GM18870 (cell line): ENCODE measurements around the gene ZBP1.
"Not testable (repeated sequence)": the region's sequence is repeated elsewhere in the genome, so short reads cannot be mapped to it uniquely, and the experiment has no call there.

ENCODE experiments used
- ATAC-seq: cut with Tn5 transposase; IDR thresholded peaks from one replicate; pipeline ENCODE4 v1.9.1; 2021; ENCODE audit warnings: moderate library complexity; ENCODE audit not compliant: unreplicated experiment

ZBP1 gene

GRCh38 chr20:57647933-57648785 lies 27.9 kb upstream of the ZBP1 start:
- no peak for ATAC-seq

- no peak for ATAC-seq
Measured at GRCh38 chr20:57647006-57647932, 27.0 kb upstream of the ZBP1 start.

GRCh38 chr20:57638895-57639236 lies 18.6 kb upstream of the ZBP1 start:
- no peak for ATAC-seq

- no peak for ATAC-seq
Measured at GRCh38 chr20:57638173-57638894, 18.1 kb upstream of the ZBP1 start.

- no peak for ATAC-seq
Measured at GRCh38 chr20:57633945-57634491, 13.8 kb upstream of the ZBP1 start.

GRCh38 chr20:57632286-57632685 lies 12.1 kb upstream of the ZBP1 start:
- ATAC-seq = no peak

- ATAC-seq = no peak
Measured at GRCh38 chr20:57630061-57630460, 9.8 kb upstream of the ZBP1 start.

GRCh38 chr20:57629491-57629901 lies 9.3 kb upstream of the ZBP1 start:
- not testable (repeated sequence) for ATAC-seq

- not testable (repeated sequence) for ATAC-seq
Measured at GRCh38 chr20:57628962-57629308, 8.7 kb upstream of the ZBP1 start.

GRCh38 chr20:57628047-57628961 lies 8.1 kb upstream of the ZBP1 start:
- no peak for ATAC-seq

- ATAC-seq = no peak
Measured at GRCh38 chr20:57627339-57627738, 7.1 kb upstream of the ZBP1 start.

- no peak for ATAC-seq
Measured at GRCh38 chr20:57625978-57626377, 5.8 kb upstream of the ZBP1 start.

GRCh38 chr20:57625181-57625958 lies 5.1 kb upstream of the ZBP1 start:
- ATAC-seq = no peak

GRCh38 chr20:57624124-57624523 lies 3.9 kb upstream of the ZBP1 start:
- no peak for ATAC-seq

GRCh38 chr20:57622579-57623381 lies 2.6 kb upstream of the ZBP1 start:
- ATAC-seq = no peak

GRCh38 chr20:57622201-57622570 lies 2.0 kb upstream of the ZBP1 start:
- no peak for ATAC-seq

- no peak for ATAC-seq
Measured at GRCh38 chr20:57621421-57622200, 1.4 kb upstream of the ZBP1 start.

- no peak for ATAC-seq
Measured at GRCh38 chr20:57620999-57621398, 773 bp upstream of the ZBP1 start.
